Peyer's patch (tissue), 4 donors: ENCODE results near the gene SH3BGR. TPM values are rescaled to one million over a fixed set of nuclear protein-coding genes. Genes with fewer than 3 reads are reported as not detected.

Source experiments
- DNase-seq, 3 donors: peaks; one replicate each; pipeline ENCODE4 v3.0.0-alpha.2; 2017 to 2019
- H3K27ac ChIP-seq, 4 donors: fragments of 200-600 bp; sonication (generic); one replicate each; pipeline ENCODE4 v1.5.1; 2016 to 2019
- H3K27me3 ChIP-seq, 2 donors: fragments of 200-600 bp; sonication (generic); one replicate each; pipeline ENCODE4 v1.5.1; 2019
- H3K36me3 ChIP-seq, 3 donors: fragments of 200-600 bp; sonication (generic); one replicate each; pipeline ENCODE4 v1.5.1; 2016 to 2019
- H3K4me1 ChIP-seq, 4 donors: fragments of 200-600 bp; sonication (generic); one replicate each; pipeline ENCODE4 v1.5.1; 2016 to 2019
- H3K4me3 ChIP-seq, 4 donors: fragments of 200-600 bp; sonication (generic); 1 replicate in 3 of 4; 2 replicates in 1 of 4; pipeline ENCODE4 v1.5.1; 2016 to 2019; ENCODE audit warnings: mild to moderate bottlenecking in 1 of 4
- H3K9me3 ChIP-seq, 4 donors: fragments of 200-600 bp; sonication (generic); one replicate each; pipeline ENCODE4 v1.5.1; 2016 to 2019; ENCODE audit warnings: mild to moderate bottlenecking in 1 of 4
- CTCF ChIP-seq, 6 experiments: fragments of 450-650 bp in 4 of 6; fragments of 200-600 bp in 2 of 6; sonication (generic) in 1 of 6; IDR thresholded peaks; one replicate each; pipeline ENCODE4 v1.5.1; 2017 to 2019; ENCODE audit warnings: antibody characterized with exemption in 6 of 6, mild to moderate bottlenecking in 3 of 6, moderate library complexity in 1 of 6
- POLR2A ChIP-seq, 2 donors: fragments of 450-650 bp; IDR thresholded peaks; one replicate each; pipeline ENCODE4 v1.5.1; 2017; ENCODE audit warnings: antibody characterized with exemption in 2 of 2, mild to moderate bottlenecking in 2 of 2, moderate library complexity in 2 of 2
- total RNA-seq, 4 donors: library from RNA; depleted of rRNA; stranded (reverse); fragments of >200 nt; gene quantifications; one replicate each; pipeline ENCODE4 v1.1.0, GENCODE V29; 2016

The SH3BGR gene
- total RNA-seq, 4 donors from 2014 or later = 2.6 TPM; not detected in 3

GRCh38 chr21:39466584-39466983, 14.8 kb downstream of the SH3BGR start:
- no peaks in the 10 kb centered on the region for H3K4me1 ChIP-seq
- H3K36me3 ChIP-seq = no peaks in the 10 kb centered on the region
- H3K4me3 ChIP-seq = no peak overlapping the region
- no peak for DNase-seq
- no peaks in the 10 kb centered on the region for H3K27me3 ChIP-seq
- no peaks in the 10 kb centered on the region for H3K9me3 ChIP-seq
- no peak overlapping the region for H3K27ac ChIP-seq
- TF ChIP-seq CTCF (IDR thresholded peaks at IDR 0.05) (no peak), POLR2A (IDR thresholded peaks at IDR 0.05) (no peak)

- DNase-seq = no peak
- no peak overlapping the region for H3K27ac ChIP-seq
- no peaks in the 10 kb centered on the region for H3K9me3 ChIP-seq
- TF ChIP-seq POLR2A (IDR thresholded peaks at IDR 0.05) = no peak
- no peak for TF ChIP-seq CTCF (IDR thresholded peaks at IDR 0.05)
- no peaks in the 10 kb centered on the region for H3K27me3 ChIP-seq
- H3K4me3 ChIP-seq = no peak overlapping the region
- no peaks in the 10 kb centered on the region for H3K4me1 ChIP-seq
- H3K36me3 ChIP-seq = no peaks in the 10 kb centered on the region
Observed at GRCh38 chr21:39467746-39468145, 16.0 kb downstream of the SH3BGR start.

- H3K4me3 ChIP-seq = no peak overlapping the region
- no peak for DNase-seq
- H3K27me3 ChIP-seq = no peaks in the 10 kb centered on the region
- H3K27ac ChIP-seq = no peak overlapping the region
- no peaks in the 10 kb centered on the region for H3K36me3 ChIP-seq
- no peaks in the 10 kb centered on the region for H3K9me3 ChIP-seq
- TF ChIP-seq CTCF (IDR thresholded peaks at IDR 0.05) (no peak), POLR2A (IDR thresholded peaks at IDR 0.05) (no peak)
- H3K4me1 ChIP-seq = no peaks in the 10 kb centered on the region
Observed at GRCh38 chr21:39468559-39468958, 16.8 kb downstream of the SH3BGR start.

GRCh38 chr21:39471598-39471997, 19.8 kb downstream of the SH3BGR start:
- no peaks in the 10 kb centered on the region for H3K9me3 ChIP-seq
- no peak overlapping the region for H3K4me3 ChIP-seq
- H3K36me3 ChIP-seq = no peaks in the 10 kb centered on the region
- H3K27me3 ChIP-seq = no peaks in the 10 kb centered on the region
- no peaks in the 10 kb centered on the region for H3K4me1 ChIP-seq
- TF ChIP-seq CTCF (IDR thresholded peaks at IDR 0.05) (no peak), POLR2A (IDR thresholded peaks at IDR 0.05) (no peak)
- no peak overlapping the region for H3K27ac ChIP-seq
- DNase-seq = no peak

GRCh38 chr21:39472786-39473185, 21.0 kb downstream of the SH3BGR start:
- no peak for DNase-seq
- Histone ChIP-seq H3K27ac (no peak overlapping the region), H3K4me1 (no peaks in the 10 kb centered on the region), H3K27me3 (no peaks in the 10 kb centered on the region), H3K4me3 (no peak overlapping the region), H3K9me3 (no peaks in the 10 kb centered on the region), H3K36me3 (no peaks in the 10 kb centered on the region)
- TF ChIP-seq CTCF (IDR thresholded peaks at IDR 0.05) = no peak
- no peak for TF ChIP-seq POLR2A (IDR thresholded peaks at IDR 0.05)

GRCh38 chr21:39474611-39475010, 22.8 kb downstream of the SH3BGR start:
- Histone ChIP-seq H3K4me1 (no peaks in the 10 kb centered on the region), H3K4me3 (no peak overlapping the region), H3K9me3 (no peaks in the 10 kb centered on the region), H3K36me3 (no peaks in the 10 kb centered on the region), H3K27me3 (no peaks in the 10 kb centered on the region), H3K27ac (no peak overlapping the region)
- TF ChIP-seq POLR2A (IDR thresholded peaks at IDR 0.05) = no peak
- TF ChIP-seq CTCF (IDR thresholded peaks at IDR 0.05) = no peak
- DNase-seq = no peak
